ENCODE measurements around the gene CIBAR2.
A peak's percentile ranks its signal among the peaks of the same experiment; 100 is the strongest.
"Not testable (repeated sequence)": the region's sequence is repeated elsewhere in the genome, so short reads cannot be mapped to it uniquely, and the experiment has no call there.

The CIBAR2 gene

DNA sequence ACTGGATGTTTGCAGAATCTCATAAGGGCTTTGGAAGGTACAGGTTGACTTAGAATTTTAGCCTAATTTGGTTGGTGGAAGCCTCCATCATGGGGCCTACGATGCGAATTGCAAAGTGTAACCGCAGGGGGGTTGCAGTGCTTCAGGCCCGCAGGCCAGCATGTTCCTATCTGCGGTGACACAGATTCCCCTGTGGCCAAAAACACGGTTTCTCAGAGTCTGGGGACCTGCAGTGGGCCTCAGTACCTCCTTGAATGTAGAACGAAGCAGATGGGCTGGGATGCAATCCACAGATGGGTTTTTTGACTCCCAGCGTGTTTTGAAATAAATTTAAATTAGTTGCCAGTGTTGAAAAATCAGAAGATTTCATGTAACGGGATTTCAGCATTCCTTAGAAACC lies 49.9 kb downstream of the CIBAR2 start:
- DNase-seq (ENCODE audit: low spot score) = no peak

DNA sequence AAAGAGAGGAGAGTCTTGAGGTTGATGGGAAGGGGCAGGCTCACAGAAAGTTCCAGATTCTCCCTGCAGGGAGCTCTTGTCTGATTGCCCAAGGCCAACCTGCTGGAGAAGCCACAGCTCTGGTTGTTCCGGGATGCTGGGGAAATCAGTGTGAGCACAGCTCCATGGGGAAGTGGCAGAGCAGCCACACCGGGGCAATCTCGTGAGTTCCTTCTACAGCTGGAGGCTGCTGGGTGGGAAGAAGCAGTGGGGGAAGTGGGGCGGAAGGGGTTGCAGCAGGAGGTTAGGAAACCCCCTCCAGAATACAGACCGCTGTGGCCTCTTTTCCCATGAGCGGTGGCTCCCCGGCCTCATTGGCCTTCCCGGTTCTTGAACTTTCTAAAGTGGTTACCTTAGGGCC lies 50.7 kb downstream of the CIBAR2 start:
- no peak for DNase-seq (ENCODE audit: low spot score)

DNA sequence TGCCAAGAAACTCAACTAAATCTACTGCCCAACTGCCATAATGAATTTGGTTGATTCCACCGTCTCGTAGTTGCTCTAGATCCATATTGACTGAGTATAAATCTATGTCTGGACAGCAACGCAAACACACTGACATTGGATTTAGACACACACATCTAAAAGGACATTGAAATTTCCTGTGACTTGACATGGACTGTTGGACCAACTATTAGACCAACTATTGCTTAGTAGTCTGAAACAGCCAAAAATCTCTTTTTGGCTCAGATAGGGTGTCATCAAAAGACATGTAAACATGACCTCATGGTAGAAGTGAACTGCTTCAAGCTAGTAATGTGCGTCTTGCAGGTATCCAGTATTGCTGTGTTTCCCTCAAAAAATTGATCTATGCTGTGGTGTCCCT lies 53.4 kb downstream of the CIBAR2 start:
- no peak for DNase-seq (ENCODE audit: low spot score)

DNA sequence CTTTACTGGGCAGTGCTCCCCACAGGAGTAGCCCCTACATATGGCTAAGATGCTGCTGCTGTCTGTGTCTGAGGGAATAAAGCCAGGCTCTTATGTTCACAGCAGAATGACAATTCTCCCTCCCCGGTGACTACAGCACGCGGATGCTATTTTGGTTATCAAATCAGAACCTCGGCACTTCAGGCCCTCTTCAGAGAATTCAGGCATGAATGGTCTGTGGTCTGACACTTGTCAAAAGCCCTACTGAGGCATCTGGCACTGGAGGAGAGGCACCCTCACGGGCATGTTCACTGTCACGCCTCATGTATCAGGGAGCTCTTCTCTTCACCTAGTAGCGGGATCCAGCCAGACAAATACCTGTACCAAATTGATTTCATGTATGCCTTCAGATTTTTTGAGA lies 54.3 kb downstream of the CIBAR2 start:
- DNase-seq (ENCODE audit: low spot score) = no peak

DNA sequence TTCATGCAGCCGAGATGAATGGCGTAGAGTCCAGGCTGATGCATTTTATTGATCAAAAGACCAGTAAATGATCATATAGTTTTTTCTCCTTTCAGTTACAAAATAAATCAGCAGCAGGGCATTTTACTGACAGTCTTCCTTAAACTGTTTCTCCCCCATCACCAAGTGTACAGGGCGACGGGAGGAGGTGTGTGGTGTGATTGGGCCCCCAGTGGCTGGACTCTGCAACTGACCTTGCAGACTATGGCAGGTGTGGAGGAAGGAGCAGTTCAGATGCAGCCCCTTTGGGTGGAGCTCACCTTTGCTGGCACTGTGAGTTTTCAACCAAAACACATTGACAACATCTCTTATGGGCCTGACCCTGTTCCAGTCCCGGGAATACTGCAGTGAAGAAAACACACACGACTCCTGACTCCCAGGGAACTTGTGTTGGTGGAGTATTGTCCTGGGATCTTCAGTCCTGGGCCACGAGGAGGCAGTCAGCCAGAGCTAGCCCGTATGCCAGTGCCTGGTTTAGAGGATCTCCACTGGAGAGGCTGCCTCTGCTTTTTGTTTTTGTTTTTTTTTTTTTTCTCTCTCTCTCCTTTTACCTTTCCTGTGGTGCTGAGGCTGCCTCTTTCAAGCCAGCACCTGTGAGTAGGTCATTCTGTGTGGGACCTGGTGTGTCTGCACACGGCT lies 54.9 kb downstream of the CIBAR2 start:
- DNase-seq (ENCODE audit: low spot score) = peak; percentile 24

DNA sequence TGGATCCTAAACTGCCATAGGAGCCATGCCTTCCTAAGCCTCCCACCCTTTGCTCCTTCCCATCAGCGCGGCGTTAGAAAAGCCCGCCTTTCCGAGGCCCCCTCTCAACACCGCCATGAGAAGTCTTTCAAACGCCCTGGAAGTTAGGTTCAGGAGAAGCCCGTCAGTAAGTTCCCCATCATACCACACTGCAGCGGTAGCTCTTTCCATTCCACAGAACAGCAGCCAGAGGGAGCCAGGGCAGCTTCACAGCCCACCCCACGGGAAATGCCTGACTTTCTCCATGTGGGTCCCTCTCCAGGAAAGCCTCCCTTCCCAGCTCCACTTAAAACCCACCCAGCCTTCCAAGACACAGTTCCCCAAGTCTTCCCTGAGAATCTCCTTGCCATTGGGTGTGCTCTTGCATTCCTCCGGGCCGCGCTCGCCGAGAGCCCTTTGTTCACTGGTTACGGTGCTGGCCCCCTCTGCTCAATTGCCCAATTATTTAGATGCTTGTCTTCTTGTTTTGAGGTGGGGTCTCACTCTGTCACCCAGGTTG lies 56.0 kb downstream of the CIBAR2 start:
- DNase-seq (ENCODE audit: low spot score) = no peak

DNA sequence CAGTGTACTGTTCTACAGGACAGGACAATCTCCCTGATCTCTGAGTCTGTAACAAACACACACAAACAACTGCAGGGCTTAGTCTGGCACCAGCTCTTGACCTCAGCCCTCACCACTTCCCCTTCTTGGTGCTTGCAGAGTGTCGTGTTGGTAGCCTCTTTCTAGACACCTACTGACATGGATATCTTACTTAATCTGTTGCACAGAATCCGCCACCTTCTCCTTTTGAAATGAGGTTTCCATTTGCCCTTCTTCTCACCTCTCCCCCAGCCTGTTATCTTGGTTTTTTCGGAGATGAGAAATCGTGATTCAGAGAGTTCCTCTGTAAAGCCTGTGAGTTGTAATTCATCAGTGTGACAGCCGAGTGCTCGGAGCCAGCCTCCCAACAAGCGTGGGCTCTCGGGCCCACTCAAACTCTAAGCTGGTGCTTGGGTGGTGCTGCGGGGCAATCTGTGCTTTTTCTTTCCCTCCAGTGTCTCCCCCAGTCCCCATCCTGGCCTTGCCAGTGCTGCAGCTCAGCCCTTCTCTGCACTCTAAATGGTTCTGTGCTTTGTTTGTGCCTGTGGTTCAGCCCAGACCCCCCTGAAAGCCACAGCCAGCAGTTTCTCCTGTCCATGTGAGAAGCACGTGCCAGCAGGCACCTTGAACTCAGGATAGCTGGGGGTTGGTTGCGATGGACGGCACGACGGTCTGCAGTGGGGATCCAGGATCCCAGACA lies 56.6 kb downstream of the CIBAR2 start:
- peak; percentile 35 for DNase-seq (ENCODE audit: low spot score)

DNA sequence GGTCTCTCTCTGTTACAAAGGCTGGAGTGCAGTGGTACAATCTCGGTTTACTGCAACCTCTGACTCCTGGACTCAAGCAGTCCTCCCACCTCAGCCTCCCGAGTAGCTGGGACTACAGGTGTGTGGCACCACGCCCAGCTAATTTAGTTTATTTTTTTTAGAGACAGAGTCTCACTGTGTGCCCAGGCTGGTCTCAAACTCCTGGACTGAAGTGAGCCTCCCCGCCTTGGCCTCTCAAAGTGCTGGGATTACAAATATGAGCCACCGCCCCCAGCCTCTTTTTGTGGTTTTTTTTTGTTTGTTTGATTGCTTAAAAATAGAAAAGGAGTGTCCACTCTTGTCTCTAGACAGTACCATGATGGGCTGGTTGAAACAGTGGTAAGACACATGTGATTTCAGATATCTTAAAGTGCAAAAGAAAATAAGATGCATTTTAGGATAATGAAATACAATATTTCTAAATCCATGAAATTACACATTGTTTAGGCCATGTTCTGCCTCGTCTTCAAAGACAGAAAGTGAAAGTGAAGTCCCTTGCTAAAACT lies 57.3 kb downstream of the CIBAR2 start:
- no peak for DNase-seq (ENCODE audit: low spot score)

DNA sequence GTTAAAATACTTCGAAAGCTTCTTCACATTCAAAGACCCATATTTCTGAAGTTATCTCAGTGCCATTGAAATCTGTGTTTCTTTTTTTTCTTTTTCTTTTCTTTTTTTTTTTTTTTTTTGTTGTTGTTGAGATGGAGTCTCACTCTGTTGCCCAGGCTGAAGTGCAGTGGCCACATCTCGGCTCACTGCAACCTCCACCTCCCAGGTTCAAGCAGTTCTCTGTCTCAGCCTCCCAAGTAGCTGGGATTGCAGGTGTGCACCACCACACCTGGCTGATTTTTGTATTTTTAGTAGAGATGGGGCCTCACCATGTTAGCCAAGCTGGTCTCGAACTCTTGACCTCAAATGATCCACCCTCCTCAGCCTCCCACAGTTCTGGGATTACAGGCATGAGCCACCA lies 58.0 kb downstream of the CIBAR2 start:
- DNase-seq (ENCODE audit: low spot score) = not testable (repeated sequence)

DNA sequence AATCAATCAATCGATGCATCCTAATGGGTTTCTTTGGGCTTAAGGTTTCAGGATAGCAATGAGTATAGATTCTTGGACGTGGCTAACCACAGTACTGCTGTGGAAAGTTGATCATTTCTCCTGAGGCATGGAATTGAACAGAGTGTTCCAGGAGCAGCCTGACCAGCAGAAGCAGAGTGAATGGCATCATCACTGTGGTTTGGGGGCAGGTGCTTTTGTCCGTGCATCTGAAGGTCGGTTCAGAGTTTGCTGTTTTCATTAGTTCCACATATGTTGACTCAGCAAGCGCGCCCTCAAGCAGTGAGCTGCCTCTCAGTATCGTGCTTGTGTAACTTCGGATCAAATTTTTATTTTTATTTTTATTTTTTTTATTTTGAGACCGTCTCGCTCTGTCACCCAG lies 59.7 kb downstream of the CIBAR2 start:
- no peak for DNase-seq (ENCODE audit: low spot score)

DNA sequence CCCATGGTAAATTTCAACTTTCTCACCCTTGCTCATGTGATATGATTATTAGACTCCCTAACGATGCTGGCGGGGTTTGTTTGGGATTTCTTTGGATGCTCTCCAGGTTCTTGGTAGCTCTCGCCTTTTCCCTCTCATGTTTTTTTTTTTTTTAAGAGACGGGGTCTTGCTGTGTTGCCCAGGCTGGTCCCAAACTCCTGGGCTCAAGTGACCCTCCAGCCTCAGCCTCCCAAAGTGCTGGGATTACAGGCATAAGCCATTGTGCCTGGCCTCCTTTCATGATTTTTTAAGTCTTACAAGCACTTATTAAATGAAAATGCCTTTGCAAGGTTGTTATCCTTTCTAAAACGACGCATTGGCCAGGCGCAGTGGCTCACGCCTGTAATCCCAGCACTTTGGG lies 60.6 kb downstream of the CIBAR2 start:
- DNase-seq (ENCODE audit: low spot score) = no peak

DNA sequence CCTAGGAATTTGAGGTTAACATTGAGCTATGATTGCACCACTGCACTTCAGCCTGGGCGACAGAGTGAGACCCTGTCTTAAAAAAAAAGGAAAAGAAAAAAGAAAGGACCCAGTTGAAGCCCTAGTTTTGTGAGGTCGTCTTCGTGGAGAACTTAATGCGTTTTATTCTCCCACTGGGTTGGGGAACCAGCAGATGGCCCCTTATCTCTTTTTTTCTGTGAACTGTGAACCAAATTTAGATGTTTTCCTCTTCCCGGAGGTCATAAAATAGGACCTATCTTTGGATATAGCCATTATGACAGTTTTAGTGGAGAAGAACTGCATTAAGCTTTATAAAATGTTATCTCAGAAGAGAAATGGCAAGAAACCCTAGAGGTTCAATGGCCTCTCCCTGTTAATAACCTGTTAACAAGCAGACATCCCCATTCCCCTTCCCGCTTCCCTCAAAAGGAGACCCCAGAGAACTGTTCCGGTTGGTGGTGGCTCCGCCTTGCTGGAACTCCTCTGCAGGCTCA lies 61.1 kb downstream of the CIBAR2 start:
- DNase-seq (ENCODE audit: low spot score) = no peak

DNA sequence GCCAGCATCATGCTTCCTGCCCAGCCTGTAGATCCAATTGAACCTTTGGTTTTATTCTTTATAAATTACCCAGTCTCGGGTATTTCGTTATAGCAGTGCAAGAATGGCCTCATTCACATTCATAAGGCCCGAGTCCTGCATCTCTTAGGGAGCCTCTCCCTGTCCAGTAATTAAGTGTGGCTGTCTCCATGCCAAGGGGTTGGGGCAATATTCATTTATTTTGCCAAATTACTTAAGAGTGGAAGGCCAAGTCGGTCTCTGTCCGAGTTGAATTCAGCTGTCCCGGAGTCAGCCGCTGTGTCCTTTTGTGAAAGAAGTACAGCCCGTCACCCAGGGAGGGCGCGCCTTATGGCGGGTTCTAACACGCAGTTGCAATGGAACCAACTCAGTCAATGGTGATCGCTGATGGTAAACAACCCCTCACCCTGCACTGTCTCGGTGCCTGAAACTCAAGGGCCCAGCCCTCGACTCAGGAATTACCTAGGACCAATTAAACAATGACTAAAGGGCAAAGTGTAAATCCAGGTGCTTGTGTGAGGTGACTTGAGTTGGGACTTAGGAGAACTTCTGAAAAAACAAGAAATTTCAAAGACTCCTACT lies 62.5 kb downstream of the CIBAR2 start:
- no peak for DNase-seq (ENCODE audit: low spot score)

DNA sequence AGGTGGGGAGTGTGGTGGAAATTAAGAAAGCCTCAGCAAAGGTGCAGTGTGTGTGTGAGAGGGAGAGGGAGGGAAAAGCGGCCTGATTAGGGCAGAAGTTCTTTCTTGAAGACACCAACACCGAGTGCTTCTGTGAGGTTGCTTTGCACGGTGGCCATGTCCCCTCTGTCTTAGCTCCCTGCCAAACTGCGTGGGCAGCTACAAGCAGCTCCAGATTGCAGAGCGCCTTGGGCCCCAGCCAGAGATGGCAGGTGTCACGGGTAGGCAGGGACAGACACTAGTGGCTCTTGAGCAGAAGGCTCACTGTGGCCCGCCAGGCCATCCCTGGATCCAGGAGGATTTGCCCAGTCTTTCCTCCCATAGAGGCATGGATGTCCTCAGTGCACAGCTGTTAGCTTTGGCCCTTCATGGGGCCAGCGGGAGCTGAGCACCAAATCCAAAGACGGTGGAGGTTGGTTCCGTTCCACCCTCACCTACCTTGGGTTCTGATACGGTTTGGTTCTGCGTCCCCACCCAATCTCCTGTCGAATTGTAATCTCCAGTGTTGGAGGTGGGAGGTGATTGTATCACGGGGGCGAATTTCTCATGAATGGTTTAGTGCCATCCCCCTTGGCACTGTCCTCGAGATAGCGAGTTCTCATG lies 63.2 kb downstream of the CIBAR2 start:
- DNase-seq (ENCODE audit: low spot score) = peak; percentile 67
